GM12801 (cell line): ENCODE results near the gene NFYC.

Source experiments
- CTCF ChIP-seq: IDR thresholded peaks from one replicate; pipeline ENCODE4 v1.5.1; 2011; ENCODE audit warnings: control low read depth; ENCODE audit not compliant: insufficient read length; ENCODE audit errors: extremely low read depth

Gene NFYC

GRCh38 chr1:40770296-40771070 lies 79.0 kb downstream of the NFYC start:
- no peak for TF ChIP-seq CTCF

GRCh38 chr1:40772146-40772955 lies 80.8 kb downstream of the NFYC start:
- TF ChIP-seq CTCF, result no peak

GRCh38 chr1:40773748-40774265 lies 82.3 kb downstream of the NFYC start:
- TF ChIP-seq CTCF, result no peak

GRCh38 chr1:40774266-40774998 lies 82.9 kb downstream of the NFYC start:
- no peak for TF ChIP-seq CTCF

GRCh38 chr1:40776236-40777072 lies 85.0 kb downstream of the NFYC start:
- no peak for TF ChIP-seq CTCF

GRCh38 chr1:40777224-40777970 lies 85.9 kb downstream of the NFYC start:
- no peak for TF ChIP-seq CTCF
